Measurements from ENCODE around the gene CASQ2.

Gene CASQ2

GRCh38 chr1:115661157-115661556 is 107.4 kb downstream of the CASQ2 start:
- DNase-seq (ENCODE audit: low read depth) = no peak

- no peak for DNase-seq (ENCODE audit: low read depth)
Observed at GRCh38 chr1:115660151-115660550, 108.4 kb downstream of the CASQ2 start.

- no peak for DNase-seq (ENCODE audit: low read depth)
Observed at GRCh38 chr1:115658646-115659045, 109.9 kb downstream of the CASQ2 start.

GRCh38 chr1:115656461-115657077 is 111.9 kb downstream of the CASQ2 start:
- DNase-seq (ENCODE audit: low read depth) = no peak

- no peak for DNase-seq (ENCODE audit: low read depth)
Observed at GRCh38 chr1:115655916-115656315, 112.6 kb downstream of the CASQ2 start.

- DNase-seq (ENCODE audit: low read depth) = no peak
Observed at GRCh38 chr1:115655306-115655663, 113.2 kb downstream of the CASQ2 start.

GRCh38 chr1:115654663-115655305 is 113.7 kb downstream of the CASQ2 start:
- DNase-seq (ENCODE audit: low read depth) = no peak

GRCh38 chr1:115654125-115654524 is 114.4 kb downstream of the CASQ2 start:
- DNase-seq (ENCODE audit: low read depth) = no peak

- DNase-seq (ENCODE audit: low read depth) = no peak
Observed at GRCh38 chr1:115652236-115652788, 116.2 kb downstream of the CASQ2 start.

GRCh38 chr1:115651391-115651790 is 117.1 kb downstream of the CASQ2 start:
- no peak for DNase-seq (ENCODE audit: low read depth)

- no peak for DNase-seq (ENCODE audit: low read depth)
Observed at GRCh38 chr1:115650961-115651360, 117.6 kb downstream of the CASQ2 start.
